Activated B cell treated with CpG ODN at 0.5 μM for 24 hours (primary cell): Measurements from ENCODE around the gene MEDAG. TPM values are rescaled to one million over a fixed set of nuclear protein-coding genes. Genes with fewer than 3 reads are reported as not detected.

ENCODE experiments used
- ATAC-seq: fragments of 200-7000 bp; cut with Tn5 transposase; one replicate; pipeline ENCODE4 v1.10.0; 2021; ENCODE audit warnings: low read depth, mild to moderate bottlenecking, moderate library complexity
- CTCF ChIA-PET: fragments of 350-600 bp; sonication (Branson Sonifier 250); formaldehyde crosslinking; loops from one replicate; lab custom pipeline; 2021; ENCODE audit warnings: antibody characterized with exemption; lab: Charles Lee
- POLR2A ChIA-PET: fragments of 350-600 bp; sonication (Branson Sonifier 250); formaldehyde crosslinking; loops from one replicate; lab custom pipeline; 2021; ENCODE audit warnings: antibody characterized with exemption; lab: Charles Lee
- DNase-seq: peaks from one replicate; pipeline ENCODE4 v3.0.0; 2022
- H3K27ac Mint-ChIP-seq: one replicate; pipeline ENCODE4 v1.8.0; 2020; ENCODE audit warnings: mixed read lengths
- H3K27me3 Mint-ChIP-seq: one replicate; pipeline ENCODE4 v1.8.0; 2021; ENCODE audit warnings: mixed read lengths
- H3K36me3 Mint-ChIP-seq: one replicate; pipeline ENCODE4 v1.8.0; 2021; ENCODE audit warnings: low read depth, mixed read lengths
- H3K4me1 Mint-ChIP-seq: one replicate; pipeline ENCODE4 v1.8.0; 2021; ENCODE audit warnings: mixed read lengths
- H3K4me3 Mint-ChIP-seq: one replicate; pipeline ENCODE4 v1.8.0; 2020; ENCODE audit warnings: mild to moderate bottlenecking, mixed read lengths
- H3K9me3 Mint-ChIP-seq: one replicate; pipeline ENCODE4 v1.8.0; 2020; ENCODE audit warnings: mixed read lengths
- CTCF ChIP-seq: fragments of 200-600 bp; IDR thresholded peaks from one replicate; pipeline ENCODE4 v1.8.0; 2022; ENCODE audit warnings: antibody characterized with exemption, mild to moderate bottlenecking
- intact Hi-C: fragments of 100-400 bp; cut with micrococcal nuclease; formaldehyde crosslinking; loops from one replicate; pipeline ENCODE4 v1.15.1; 2024
- total RNA-seq: library from RNA; stranded (reverse); gene quantifications from 2 replicates; pipeline ENCODE4 v1.2.3, GENCODE V29; 2022

Gene MEDAG
- total RNA-seq, 1 donor from 2014 or later: not detected

DNA sequence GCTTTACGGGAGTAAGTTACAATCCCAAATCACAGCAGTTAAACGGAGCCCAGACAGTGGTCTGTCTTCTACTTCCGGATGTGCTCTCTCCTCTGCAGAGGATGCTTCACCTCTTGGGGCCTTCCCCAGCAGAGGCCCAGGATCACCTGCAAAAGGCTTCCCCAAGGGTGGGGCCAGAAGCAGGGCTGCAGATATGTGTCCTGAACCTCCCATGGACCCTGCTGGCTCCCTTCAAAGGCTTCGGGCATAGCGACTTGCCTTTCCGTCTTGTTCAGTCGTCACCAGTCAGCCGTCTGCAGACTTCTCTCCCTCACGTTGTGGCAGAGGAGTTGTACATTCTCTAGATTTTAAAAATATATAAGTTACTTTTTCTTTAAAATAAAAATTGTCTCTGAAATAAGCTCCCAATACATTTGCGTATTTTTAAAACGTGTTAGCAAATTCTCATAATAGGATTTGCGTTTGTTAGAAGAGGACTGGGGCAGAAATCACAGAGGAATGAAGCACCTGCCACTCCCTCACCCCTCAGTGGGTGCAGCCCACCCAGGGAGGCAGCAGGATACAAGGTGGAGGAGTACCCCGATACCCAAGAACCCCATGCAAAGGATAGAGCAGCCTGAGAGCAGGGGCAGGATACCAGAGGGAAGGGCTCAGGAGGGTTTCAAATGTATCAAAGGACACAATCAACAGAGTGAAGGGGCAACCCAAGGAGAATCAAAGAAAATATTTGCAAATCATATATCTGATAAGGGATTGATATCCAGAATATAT lies 22.9 kb upstream of the MEDAG start:
- Mint-ChIP-seq H3K4me1 (no peaks in the 10 kb centered on the region), H3K9me3 (peaks cover 6% of the 10 kb centered on the region), H3K36me3 (no peaks in the 10 kb centered on the region), H3K27ac (no peak overlapping the region), H3K27me3 (peaks cover 18% of the 10 kb centered on the region), H3K4me3 (no peak overlapping the region)
- ATAC-seq (no peak), DNase-seq (no peak)
- TF ChIP-seq CTCF: no peak
- ChIA-PET CTCF (no interaction called here), POLR2A (no interaction called here)
- intact Hi-C loops: no loop called here

DNA sequence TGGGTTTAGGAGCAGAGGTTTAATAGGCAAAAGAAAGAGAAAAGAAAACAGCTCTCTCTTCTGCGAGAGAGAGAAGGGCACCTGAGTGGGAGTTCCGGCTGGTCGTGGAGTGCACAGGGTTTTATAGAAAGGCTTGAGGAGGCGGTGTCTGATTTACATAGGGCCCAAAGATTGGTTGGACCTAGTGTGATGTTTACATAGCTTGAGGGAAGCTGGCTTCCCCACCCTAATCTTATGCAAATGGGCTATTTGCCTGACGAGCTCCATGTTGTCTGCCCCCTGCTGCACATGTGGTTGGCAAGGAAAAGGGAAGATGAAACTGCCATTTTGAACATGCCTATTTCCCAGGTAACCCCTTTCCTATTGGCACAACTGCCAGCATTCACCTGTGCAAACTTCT lies 21.5 kb upstream of the MEDAG start:
- CTCF ChIA-PET: no interaction called here
- intact Hi-C loops: no loop called here
- ATAC-seq (no peak), DNase-seq (no peak)
- TF ChIP-seq CTCF: no peak
- Mint-ChIP-seq H3K27me3 (peaks cover 18% of the 10 kb centered on the region), H3K36me3 (no peaks in the 10 kb centered on the region), H3K4me3 (no peak overlapping the region), H3K9me3 (peaks cover 6% of the 10 kb centered on the region), H3K27ac (no peak overlapping the region), H3K4me1 (no peaks in the 10 kb centered on the region)
- POLR2A ChIA-PET: no interaction called here

DNA sequence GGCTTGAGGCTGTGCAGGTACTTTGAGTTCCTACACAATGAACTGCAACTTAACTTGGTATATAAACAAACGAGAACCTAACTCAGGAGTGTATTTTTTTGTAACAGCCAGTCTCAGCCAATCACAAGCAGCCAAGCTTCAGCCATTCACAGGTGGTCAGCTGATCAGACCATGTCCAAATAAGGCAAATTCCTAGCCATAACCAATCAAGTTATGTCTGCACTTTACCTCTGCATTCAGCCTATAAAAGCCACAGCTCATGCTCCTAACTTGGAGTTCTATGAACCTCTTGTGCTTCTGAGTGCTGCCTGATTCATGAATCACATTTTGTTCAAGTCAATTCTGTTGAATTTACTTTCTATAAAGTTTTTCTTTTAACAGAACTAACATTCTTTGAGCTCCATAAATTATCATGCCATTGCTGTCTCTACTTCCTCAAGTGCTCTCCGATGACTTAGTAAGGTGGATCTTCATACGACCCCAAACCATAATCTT lies 16.8 kb upstream of the MEDAG start:
- Mint-ChIP-seq H3K36me3 (no peaks in the 10 kb centered on the region), H3K4me1 (no peaks in the 10 kb centered on the region), H3K4me3 (no peak overlapping the region), H3K9me3 (peaks cover 2% of the 10 kb centered on the region), H3K27ac (no peak overlapping the region), H3K27me3 (peaks cover 14% of the 10 kb centered on the region)
- TF ChIP-seq CTCF: no peak
- ATAC-seq (no peak), DNase-seq (no peak)
- ChIA-PET POLR2A (no interaction called here), CTCF (no interaction called here)
- intact Hi-C loops: no loop called here

- no peaks in the 10 kb centered on the region for H3K4me1 Mint-ChIP-seq
- H3K27ac Mint-ChIP-seq: no peak overlapping the region
- no peak for DNase-seq
- H3K4me3 Mint-ChIP-seq: no peak overlapping the region
- no peaks in the 10 kb centered on the region for H3K9me3 Mint-ChIP-seq
- POLR2A ChIA-PET: no interaction called here
- no peak for TF ChIP-seq CTCF
- ATAC-seq: no peak
- peaks cover 25% of the 10 kb centered on the region for H3K27me3 Mint-ChIP-seq
- no peaks in the 10 kb centered on the region for H3K36me3 Mint-ChIP-seq
- intact Hi-C loops: no loop called here
- CTCF ChIA-PET: no interaction called here
Measured at GRCh38 chr13:30892966-30893365, 13.1 kb upstream of the MEDAG start.

DNA sequence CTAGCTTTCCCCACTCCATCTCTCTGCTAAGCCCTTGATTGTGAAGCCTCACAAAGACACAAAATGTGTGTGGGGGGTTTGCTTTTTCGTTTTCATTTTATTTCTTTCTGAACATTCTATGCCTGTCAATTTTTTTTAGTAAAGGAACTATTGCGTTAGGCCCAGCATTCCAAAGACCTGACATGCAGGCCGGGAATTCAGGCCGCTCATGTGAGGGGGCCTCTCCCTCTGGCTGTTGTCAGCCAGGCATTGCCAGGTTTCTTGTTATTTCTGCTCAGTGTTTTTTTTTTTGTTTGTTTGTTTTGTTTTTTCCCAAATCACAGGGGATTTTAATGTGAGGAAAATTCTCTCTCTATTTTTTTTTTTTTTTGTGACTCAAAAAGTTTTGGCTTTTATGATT lies 10.3 kb upstream of the MEDAG start:
- H3K27me3 Mint-ChIP-seq: peaks cover 40% of the 10 kb centered on the region
- no peaks in the 10 kb centered on the region for H3K36me3 Mint-ChIP-seq
- intact Hi-C loops: no loop called here
- no peak for DNase-seq
- H3K4me1 Mint-ChIP-seq: no peaks in the 10 kb centered on the region
- TF ChIP-seq CTCF: no peak
- POLR2A ChIA-PET: no interaction called here
- CTCF ChIA-PET: no interaction called here
- no peak overlapping the region for H3K4me3 Mint-ChIP-seq
- H3K27ac Mint-ChIP-seq: no peak overlapping the region
- ATAC-seq: no peak
- H3K9me3 Mint-ChIP-seq: no peaks in the 10 kb centered on the region
